ENCODE data around the gene PRR15L.

GRCh38 chr17:47925678-47925988 lies 32.0 kb downstream of the PRR15L start:
- TF ChIP-seq EZH2phosphoT487 (IDR thresholded peaks at IDR 0.05; ENCODE audit: low read depth, severe bottlenecking, unreplicated experiment) (no peak), CTCF (IDR thresholded peaks at IDR 0.05; ENCODE audit: poor library complexity) (no peak), EZH2 (IDR thresholded peaks at IDR 0.05; ENCODE audit: borderline replicate concordance) (no peak)
